Fibroblast of lung (primary cell): ENCODE measurements around the gene F2R.

Source experiments
- EZH2 ChIP-seq: IDR thresholded peaks from 2 replicates; pipeline ENCODE4 v1.5.1; 2012; ENCODE audit warnings: low read length, control low read depth, mild to moderate bottlenecking; ENCODE audit errors: missing control alignments
- TF ChIP-seq, protein P1 (sequence below), 2 donors: IDR thresholded peaks in 1 of 2; conservative IDR thresholded peaks in 1 of 2; 1 replicate in 1 of 2; 2 replicates in 1 of 2; pipeline ENCODE4 v1.5.1; 2011 to 2012; ENCODE audit warnings: low read length in 2 of 2, control low read depth in 1 of 2, inconsistent platforms in 1 of 2, low read depth in 1 of 2, mild to moderate bottlenecking in 1 of 2

- TF ChIP-seq, protein P1, sequence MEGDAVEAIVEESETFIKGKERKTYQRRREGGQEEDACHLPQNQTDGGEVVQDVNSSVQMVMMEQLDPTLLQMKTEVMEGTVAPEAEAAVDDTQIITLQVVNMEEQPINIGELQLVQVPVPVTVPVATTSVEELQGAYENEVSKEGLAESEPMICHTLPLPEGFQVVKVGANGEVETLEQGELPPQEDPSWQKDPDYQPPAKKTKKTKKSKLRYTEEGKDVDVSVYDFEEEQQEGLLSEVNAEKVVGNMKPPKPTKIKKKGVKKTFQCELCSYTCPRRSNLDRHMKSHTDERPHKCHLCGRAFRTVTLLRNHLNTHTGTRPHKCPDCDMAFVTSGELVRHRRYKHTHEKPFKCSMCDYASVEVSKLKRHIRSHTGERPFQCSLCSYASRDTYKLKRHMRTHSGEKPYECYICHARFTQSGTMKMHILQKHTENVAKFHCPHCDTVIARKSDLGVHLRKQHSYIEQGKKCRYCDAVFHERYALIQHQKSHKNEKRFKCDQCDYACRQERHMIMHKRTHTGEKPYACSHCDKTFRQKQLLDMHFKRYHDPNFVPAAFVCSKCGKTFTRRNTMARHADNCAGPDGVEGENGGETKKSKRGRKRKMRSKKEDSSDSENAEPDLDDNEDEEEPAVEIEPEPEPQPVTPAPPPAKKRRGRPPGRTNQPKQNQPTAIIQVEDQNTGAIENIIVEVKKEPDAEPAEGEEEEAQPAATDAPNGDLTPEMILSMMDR (conservative IDR thresholded peaks at IDR 0.05 in 1 of 2, IDR thresholded peaks at IDR 0.05 in 1 of 2; ENCODE audit: low read depth in 1 of 2, low read length in 2 of 2) = no peak
- TF ChIP-seq EZH2 = no peak
Observed at GRCh38 chr5:76690037-76690679, 25.8 kb upstream of the F2R start.
